ENCODE results near the gene MPST. TPM values are rescaled to one million over a fixed set of nuclear protein-coding genes. Genes with fewer than 3 reads are reported as not detected.

MPST gene
- polyA plus RNA-seq, 1 donor (not counting 4 experiments of a cell fraction or from before 2014, with no cell fraction given) = 23.5 TPM

GRCh38 chr22:36977947-36978660, 41.4 kb upstream of the MPST start:
- Histone ChIP-seq H3K4me3 (ENCODE audit: control insufficient read depth in 2 of 3, extremely low read depth in 1 of 3, insufficient read depth in 2 of 3, low read depth in 1 of 3, low read length in 3 of 3) (peak overlapping the region; percentile 9 to 57 (median 53)), H3K27ac (ENCODE audit: control insufficient read depth, insufficient read depth, low read length) (no peak overlapping the region), H3K9ac (ENCODE audit: control insufficient read depth, extremely low read depth, insufficient read depth, low read length) (peak overlapping the region; percentile 15), H3K4me1 (ENCODE audit: control insufficient read depth, extremely low read depth, insufficient read depth, low read length) (peaks cover 4% of the 10 kb centered on the region), H3K36me3 (ENCODE audit: control insufficient read depth in 2 of 2, extremely low read depth in 1 of 2, insufficient read depth in 2 of 2, low read length in 2 of 2) (no peaks in the 10 kb centered on the region), H3K9me1 (ENCODE audit: control insufficient read depth, extremely low read depth, insufficient read depth, low read length) (no peaks in the 10 kb centered on the region), H3K9me3 (ENCODE audit: control insufficient read depth, low read depth, low read length) (no peaks in the 10 kb centered on the region), H3K4me2 (ENCODE audit: control insufficient read depth, extremely low read depth, insufficient read depth, low read depth, low read length) (peak overlapping the region; percentile 92), H3K27me3 (ENCODE audit: control insufficient read depth, extremely low read depth, insufficient read depth, low read length) (peaks cover 3% of the 10 kb centered on the region), H2AFZ (ENCODE audit: control insufficient read depth, low read length) (peak overlapping the region; percentile 72), H3K79me2 (ENCODE audit: control insufficient read depth, insufficient read depth, low read length) (no peaks in the 10 kb centered on the region), H4K20me1 (ENCODE audit: control insufficient read depth, extremely low read depth, insufficient read depth, low read length) (no peaks in the 10 kb centered on the region)
- peak; percentile 93 for FAIRE-seq
- DNase-seq (ENCODE audit: low read depth, low spot score) = no peak
- TF ChIP-seq, protein P1, sequence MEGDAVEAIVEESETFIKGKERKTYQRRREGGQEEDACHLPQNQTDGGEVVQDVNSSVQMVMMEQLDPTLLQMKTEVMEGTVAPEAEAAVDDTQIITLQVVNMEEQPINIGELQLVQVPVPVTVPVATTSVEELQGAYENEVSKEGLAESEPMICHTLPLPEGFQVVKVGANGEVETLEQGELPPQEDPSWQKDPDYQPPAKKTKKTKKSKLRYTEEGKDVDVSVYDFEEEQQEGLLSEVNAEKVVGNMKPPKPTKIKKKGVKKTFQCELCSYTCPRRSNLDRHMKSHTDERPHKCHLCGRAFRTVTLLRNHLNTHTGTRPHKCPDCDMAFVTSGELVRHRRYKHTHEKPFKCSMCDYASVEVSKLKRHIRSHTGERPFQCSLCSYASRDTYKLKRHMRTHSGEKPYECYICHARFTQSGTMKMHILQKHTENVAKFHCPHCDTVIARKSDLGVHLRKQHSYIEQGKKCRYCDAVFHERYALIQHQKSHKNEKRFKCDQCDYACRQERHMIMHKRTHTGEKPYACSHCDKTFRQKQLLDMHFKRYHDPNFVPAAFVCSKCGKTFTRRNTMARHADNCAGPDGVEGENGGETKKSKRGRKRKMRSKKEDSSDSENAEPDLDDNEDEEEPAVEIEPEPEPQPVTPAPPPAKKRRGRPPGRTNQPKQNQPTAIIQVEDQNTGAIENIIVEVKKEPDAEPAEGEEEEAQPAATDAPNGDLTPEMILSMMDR (optimal IDR thresholded peaks at IDR 0.05 in 1 of 3, IDR thresholded peaks at IDR 0.05 in 1 of 3, conservative IDR thresholded peaks at IDR 0.05 in 1 of 3; ENCODE audit: extremely low read depth in 1 of 3, insufficient read depth in 2 of 3, low read length in 3 of 3) = peak; percentile 87 to 99 (median 92)
- TF ChIP-seq EZH2 (IDR thresholded peaks at IDR 0.05; ENCODE audit: low read length) = no peak
- dilution Hi-C loops (cut with MboI; ENCODE audit: extremely low pct_ligation_motif_present, low sequenced_read_pairs) = no loop called here

- DNase-seq (ENCODE audit: low read depth, low spot score) (no peak), FAIRE-seq (no peak)
- Histone ChIP-seq H3K4me1 (ENCODE audit: control insufficient read depth, extremely low read depth, insufficient read depth, low read length) (peaks cover 4% of the 10 kb centered on the region), H3K9me1 (ENCODE audit: control insufficient read depth, extremely low read depth, insufficient read depth, low read length) (no peaks in the 10 kb centered on the region), H3K79me2 (ENCODE audit: control insufficient read depth, insufficient read depth, low read length) (no peaks in the 10 kb centered on the region), H3K27me3 (ENCODE audit: control insufficient read depth, extremely low read depth, insufficient read depth, low read length) (peaks cover 3% of the 10 kb centered on the region), H4K20me1 (ENCODE audit: control insufficient read depth, extremely low read depth, insufficient read depth, low read length) (no peaks in the 10 kb centered on the region), H3K4me3 (ENCODE audit: control insufficient read depth in 2 of 3, extremely low read depth in 1 of 3, insufficient read depth in 2 of 3, low read depth in 1 of 3, low read length in 3 of 3) (no peak overlapping the region), H3K36me3 (ENCODE audit: control insufficient read depth in 2 of 2, extremely low read depth in 1 of 2, insufficient read depth in 2 of 2, low read length in 2 of 2) (no peaks in the 10 kb centered on the region), H3K9me3 (ENCODE audit: control insufficient read depth, low read depth, low read length) (no peaks in the 10 kb centered on the region), H2AFZ (ENCODE audit: control insufficient read depth, low read length) (no peak overlapping the region), H3K27ac (ENCODE audit: control insufficient read depth, insufficient read depth, low read length) (no peak overlapping the region), H3K9ac (ENCODE audit: control insufficient read depth, extremely low read depth, insufficient read depth, low read length) (no peak overlapping the region), H3K4me2 (ENCODE audit: control insufficient read depth, extremely low read depth, insufficient read depth, low read depth, low read length) (no peak overlapping the region)
- dilution Hi-C loops (cut with MboI; ENCODE audit: extremely low pct_ligation_motif_present, low sequenced_read_pairs) = no loop called here
- TF ChIP-seq EZH2 (IDR thresholded peaks at IDR 0.05; ENCODE audit: low read length) = no peak
- TF ChIP-seq, protein P1 (optimal IDR thresholded peaks at IDR 0.05 in 1 of 3, IDR thresholded peaks at IDR 0.05 in 1 of 3, conservative IDR thresholded peaks at IDR 0.05 in 1 of 3; ENCODE audit: extremely low read depth in 1 of 3, insufficient read depth in 2 of 3, low read length in 3 of 3) = no peak
Measured at GRCh38 chr22:36979016-36979910, 40.3 kb upstream of the MPST start.

All from keratinocyte (primary cell).